HepG2 (cell line): Measurements from ENCODE around the gene LYPD6B. TPM values are rescaled to one million over a fixed set of nuclear protein-coding genes. Genes with fewer than 3 reads are reported as not detected.

ENCODE experiments used
- ATAC-seq: fragments of 200-7000 bp; cut with Tn5 transposase; 3 replicates; pipeline ENCODE4 v1.9.1; 2020; ENCODE audit warnings: mild to moderate bottlenecking, moderate library complexity
- BruUV-seq: library from RNA; stranded (reverse); fragments of 400-500 nt; replicated peaks from 2 replicates; lab custom pipeline; 2021; lab: Mats Ljungman, UMichigan
- CTCF ChIA-PET: fragments of 300-600 bp; formaldehyde crosslinking; extraction: SDS; loops from one replicate; lab custom pipeline; 2021; ENCODE audit warnings: low total read pairs, inconsistent platforms, low intra/inter-chr PET ratio; lab: Yijun Ruan, JAX
- POLR2A ChIA-PET: fragments of 350-600 bp; sonication (Branson Sonifier 250); formaldehyde crosslinking; loops from one replicate; lab custom pipeline; 2020; ENCODE audit warnings: antibody characterized with exemption, inconsistent platforms; lab: Yijun Ruan, JAX
- DNase-seq: peaks from one replicate; pipeline ENCODE4 v3.0.0-alpha.2; 2015; ENCODE audit warnings: low spot score
- FAIRE-seq: peaks from 3 replicates; lab custom pipeline; 2011; peaks lifted over from hg19 to GRCh38; lab: Jason Lieb, UNC
- H2AFZ ChIP-seq: one replicate; pipeline ENCODE4 v1.6.1; 2011; ENCODE audit warnings: low read length, inconsistent platforms
- H3K27ac ChIP-seq: fragments of 300-600 bp; 3 replicates; pipeline ENCODE4 v1.8.0; 2011; ENCODE audit warnings: mixed run types, mild to moderate bottlenecking, mixed read lengths, low read length, inconsistent platforms; ENCODE audit not compliant: insufficient read depth; ENCODE audit errors: extremely low read length
- H3K27me3 ChIP-seq, 2 experiments: fragments of 200-600 bp in 1 of 2; 2 replicates in 1 of 2; 3 replicates in 1 of 2; pipeline versions ENCODE4 v1.6.0 to v1.8.0; 2011; ENCODE audit warnings: low read length in 2 of 2, mild to moderate bottlenecking in 2 of 2, moderate library complexity in 2 of 2, inconsistent platforms in 1 of 2; ENCODE audit not compliant: insufficient read depth in 2 of 2, control insufficient read depth in 1 of 2
- H3K36me3 ChIP-seq, 2 experiments: fragments of 200-600 bp in 1 of 2; replicated peaks in 1 of 2; 2 replicates in 1 of 2; 3 replicates in 1 of 2; pipeline versions ENCODE4 v1.5.1 to v1.8.0; 2011; ENCODE audit warnings: low read length in 2 of 2, inconsistent platforms in 1 of 2; ENCODE audit not compliant: insufficient read depth in 2 of 2, control insufficient read depth in 1 of 2
- H3K4me1 ChIP-seq: 2 replicates; pipeline ENCODE4 v1.5.1; 2012; ENCODE audit warnings: low read length, inconsistent platforms; ENCODE audit not compliant: insufficient read depth
- H3K4me2 ChIP-seq: 2 replicates; pipeline ENCODE4 v1.6.0; 2011; ENCODE audit warnings: low read depth, low read length, inconsistent platforms
- H3K4me3 ChIP-seq, 3 experiments: fragments of 200-600 bp in 1 of 3; sonication (generic), shearing (Covaris generic) in 1 of 3; replicated peaks in 1 of 3; 2 replicates each; pipeline ENCODE4 v1.5.1; 2011 to 2016; ENCODE audit warnings: low read length in 3 of 3, inconsistent platforms in 2 of 3, low read depth in 2 of 3, mild to moderate bottlenecking in 2 of 3, control low read depth in 1 of 3, mixed read lengths in 1 of 3; ENCODE audit not compliant: insufficient read depth in 1 of 3
- H3K79me2 ChIP-seq: one replicate; pipeline ENCODE4 v1.6.1; 2011; ENCODE audit warnings: low read length, inconsistent platforms; ENCODE audit not compliant: insufficient read depth
- H3K9ac ChIP-seq: 2 replicates; pipeline ENCODE4 v1.6.0; 2011; ENCODE audit warnings: mild to moderate bottlenecking, low read depth, low read length, inconsistent platforms; ENCODE audit not compliant: insufficient read depth
- H3K9me3 ChIP-seq: 2 replicates; pipeline ENCODE4 v1.5.1; 2012; ENCODE audit warnings: mild to moderate bottlenecking, low read length
- H4K20me1 ChIP-seq: 2 replicates; pipeline ENCODE4 v1.6.0; 2011; ENCODE audit warnings: inconsistent platforms, mild to moderate bottlenecking, low read length, moderate library complexity; ENCODE audit not compliant: insufficient read depth
- CCAR2 ChIP-seq: fragments of 200-400 bp; formaldehyde crosslinking; optimal IDR thresholded peaks from 2 replicates; pipeline ENCODE3; 2018; ENCODE audit warnings: low read depth, mild to moderate bottlenecking, low read length, moderate library complexity
- CEBPG ChIP-seq: IDR thresholded peaks from 2 replicates; pipeline ENCODE4 v1.6.1; 2016
- EZH2 ChIP-seq: conservative IDR thresholded peaks from 2 replicates; pipeline ENCODE4 v1.6.1; 2012; ENCODE audit warnings: mild to moderate bottlenecking, low read depth, low read length, moderate library complexity
- KIAA2018 ChIP-seq: sonication (generic); formaldehyde crosslinking; IDR thresholded peaks from 2 replicates; pipeline ENCODE4 v1.5.0; 2020; ENCODE audit warnings: mild to moderate bottlenecking, missing genetic modification reagents, borderline replicate concordance
- KLF9 ChIP-seq: IDR thresholded peaks from 2 replicates; pipeline ENCODE4 v1.6.1; 2016; ENCODE audit warnings: low read depth
- MXD4 ChIP-seq: IDR thresholded peaks from 2 replicates; pipeline ENCODE4 v1.6.1; 2016; ENCODE audit warnings: mild to moderate bottlenecking, missing biosample characterization, missing genetic modification reagents
- MXI1 ChIP-seq: IDR thresholded peaks from 3 replicates; pipeline ENCODE4 v1.6.1; 2012; ENCODE audit warnings: low read depth, low read length, inconsistent platforms, borderline replicate concordance
- WGBS: methylation state at CpG from one replicate; pipeline ENCODE4 v1.1.6; 2017; ENCODE audit warnings: low lambda C conversion rate; 5-methylcytosine and 5-hydroxymethylcytosine counted together
- in situ Hi-C: cut with HindIII; loops from 2 replicates; pipeline ENCODE4 v1.10.0; 2017; ENCODE audit warnings: low pct_unique_long_range_greater_than_20kb; ENCODE audit not compliant: extremely low pct_ligation_motif_present
- intact Hi-C: fragments of 100-400 bp; cut with micrococcal nuclease; formaldehyde crosslinking; loops from one replicate; pipeline ENCODE4 v1.10.0; 2022; ENCODE audit not compliant: unreplicated experiment
- polyA plus RNA-seq, 8 experiments: library from polyadenylated mRNA; depleted of rRNA in 3 of 8; stranded (reverse) in 7 of 8; unstranded in 1 of 8; fragments of >200 nt; fragmentation: Illumina TruSeq in 4 of 8; extraction: Trizol in 4 of 8; gene quantifications; 2 replicates each; pipeline versions ENCODE4 v1.2.1 to v1.2.3, GENCODE V29; 2011 to 2016; ENCODE audit warnings: low read depth in 4 of 8, missing spikeins in 1 of 8, mixed read lengths in 1 of 8; ENCODE audit not compliant: insufficient read depth in 1 of 8
- total RNA-seq, 5 experiments: library from RNA; depleted of rRNA; stranded (reverse); fragments of >200 nt; fragmentation: Illumina TruSeq; extraction: Trizol; gene quantifications; 2 replicates each; pipeline ENCODE4 v1.2.3, GENCODE V29; 2016; ENCODE audit warnings: low read depth in 1 of 5
- TF ChIP-seq, protein P1 (sequence below): sonication (generic); formaldehyde crosslinking; conservative IDR thresholded peaks from 2 replicates; pipeline ENCODE4 v1.5.0; 2020; ENCODE audit warnings: missing genetic modification reagents

The LYPD6B gene
- total and polyA plus RNA-seq, 2 of the 13 experiments (the other 11 are each of a cell fraction or from before 2014, with no cell fraction given): not detected

GRCh38 chr2:149004836-149005235, 33.7 kb upstream of the LYPD6B start:
- Histone ChIP-seq H3K9ac (no peak overlapping the region), H3K4me2 (no peak overlapping the region), H2AFZ (no peak overlapping the region), H3K9me3 (no peaks in the 10 kb centered on the region), H3K4me3 (no peak overlapping the region), H4K20me1 (no peaks in the 10 kb centered on the region), H3K79me2 (no peaks in the 10 kb centered on the region), H3K36me3 (no peaks in the 10 kb centered on the region), H3K4me1 (no peaks in the 10 kb centered on the region), H3K27me3 (peaks cover 4 to 60% of the 10 kb centered on the region in 2 experiments; a peak in 4 of 5 replicates), H3K27ac (no peak overlapping the region)
- FAIRE-seq (no peak), ATAC-seq (no peak), DNase-seq (no peak)
- intact Hi-C loops (no loop called here), in situ Hi-C loops (no loop called here)
- no TSS peak for BruUV-seq
- WGBS: 73% methylated on average over 3 of the region's 3 CpGs
- CTCF ChIA-PET: no interaction called here
- POLR2A ChIA-PET: no interaction called here
- TF ChIP-seq EZH2 (no peak), KIAA2018 (CRISPR knock-in tag) (no peak), MXI1 (no peak), CEBPG (CRISPR knock-in tag) (no peak), MXD4 (CRISPR knock-in tag) (no peak), KLF9 (CRISPR knock-in tag) (no peak), CCAR2 (no peak)
- TF ChIP-seq, protein P1, sequence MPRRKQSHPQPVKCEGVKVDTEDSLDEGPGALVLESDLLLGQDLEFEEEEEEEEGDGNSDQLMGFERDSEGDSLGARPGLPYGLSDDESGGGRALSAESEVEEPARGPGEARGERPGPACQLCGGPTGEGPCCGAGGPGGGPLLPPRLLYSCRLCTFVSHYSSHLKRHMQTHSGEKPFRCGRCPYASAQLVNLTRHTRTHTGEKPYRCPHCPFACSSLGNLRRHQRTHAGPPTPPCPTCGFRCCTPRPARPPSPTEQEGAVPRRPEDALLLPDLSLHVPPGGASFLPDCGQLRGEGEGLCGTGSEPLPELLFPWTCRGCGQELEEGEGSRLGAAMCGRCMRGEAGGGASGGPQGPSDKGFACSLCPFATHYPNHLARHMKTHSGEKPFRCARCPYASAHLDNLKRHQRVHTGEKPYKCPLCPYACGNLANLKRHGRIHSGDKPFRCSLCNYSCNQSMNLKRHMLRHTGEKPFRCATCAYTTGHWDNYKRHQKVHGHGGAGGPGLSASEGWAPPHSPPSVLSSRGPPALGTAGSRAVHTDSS (CRISPR knock-in tag): no peak
- TF ChIP-seq, all 625 proteins: peak for 0
